ENCODE data around the gene HHIPL1.

- no peak for TF ChIP-seq CTCF (IDR thresholded peaks at IDR 0.05; ENCODE audit: low read depth, low read length)
- TF ChIP-seq EZH2phosphoT487 (IDR thresholded peaks at IDR 0.05; ENCODE audit: low read depth), result no peak
Observed at GRCh38 chr14:99664937-99665273, 20.0 kb downstream of the HHIPL1 start.

All from OCI-LY3 (cell line).